SKM-1 treated with dmso at 0.1 percent for 144 hours (cell line): ENCODE data around the gene PAX1.

Experiments
- DNase-seq: peaks from one replicate; lab custom pipeline; 2025; ENCODE audit not compliant: unreplicated experiment; lab: John Stamatoyannopoulos, UW

The PAX1 gene

DNA sequence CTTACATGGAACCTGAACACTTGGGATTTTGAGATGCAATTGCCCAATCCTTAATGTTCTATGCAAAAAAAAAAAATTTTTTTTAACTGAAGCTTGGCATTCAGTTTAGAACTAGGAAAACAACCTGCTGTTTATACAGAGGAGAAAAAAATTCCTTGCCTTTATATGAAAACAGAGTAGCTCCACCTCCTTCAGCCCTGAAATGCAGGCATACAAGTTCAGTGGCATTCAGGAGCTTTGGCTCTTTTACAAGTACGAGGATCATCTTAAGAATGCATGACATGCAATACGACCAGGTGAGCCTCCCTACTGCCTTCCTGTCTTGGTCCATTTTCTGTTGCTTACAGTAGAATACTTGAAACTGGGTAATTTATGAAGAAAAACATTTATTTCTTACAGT, 20.4 kb downstream of the PAX1 start:
- no peak for DNase-seq

DNA sequence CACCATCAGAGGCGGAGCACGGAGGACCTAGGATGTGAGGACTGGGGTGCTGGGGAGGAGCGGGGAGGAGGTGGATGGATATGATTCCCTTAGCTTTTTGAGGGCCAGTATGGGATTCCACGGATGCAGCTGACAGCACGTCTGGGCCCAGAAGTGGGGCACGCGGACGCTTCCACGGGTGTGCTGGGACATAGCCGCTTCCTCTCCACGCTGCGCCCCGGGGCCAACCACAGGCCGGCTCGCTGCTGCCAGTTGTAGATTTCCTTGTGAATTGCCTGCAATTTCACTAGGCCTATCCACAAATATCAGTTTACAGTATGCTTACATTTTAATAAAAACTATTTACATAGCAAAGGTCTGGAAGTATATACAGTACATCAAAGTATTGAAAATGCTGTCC, 23.9 kb downstream of the PAX1 start:
- no peak for DNase-seq

DNA sequence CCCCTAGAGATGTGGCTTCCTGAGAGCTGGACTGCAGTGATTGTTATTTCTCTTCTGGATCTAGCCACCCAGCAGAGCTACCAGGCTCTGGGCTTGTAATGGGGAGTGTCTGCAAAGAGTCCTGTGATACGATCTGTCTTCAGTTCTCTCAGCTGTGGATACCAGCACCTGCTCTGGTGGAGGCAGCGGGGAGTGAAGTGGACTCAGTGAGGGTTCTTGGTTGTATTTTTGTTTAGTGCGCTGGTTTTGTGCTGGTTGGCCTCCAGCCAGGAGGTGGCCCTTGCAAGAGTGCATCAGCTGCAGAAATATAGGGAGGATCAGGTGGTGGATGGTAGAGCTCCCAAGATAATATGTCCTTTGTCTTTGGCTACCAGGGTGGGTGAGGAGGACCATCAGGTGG, 33.7 kb downstream of the PAX1 start:
- no peak for DNase-seq

DNA sequence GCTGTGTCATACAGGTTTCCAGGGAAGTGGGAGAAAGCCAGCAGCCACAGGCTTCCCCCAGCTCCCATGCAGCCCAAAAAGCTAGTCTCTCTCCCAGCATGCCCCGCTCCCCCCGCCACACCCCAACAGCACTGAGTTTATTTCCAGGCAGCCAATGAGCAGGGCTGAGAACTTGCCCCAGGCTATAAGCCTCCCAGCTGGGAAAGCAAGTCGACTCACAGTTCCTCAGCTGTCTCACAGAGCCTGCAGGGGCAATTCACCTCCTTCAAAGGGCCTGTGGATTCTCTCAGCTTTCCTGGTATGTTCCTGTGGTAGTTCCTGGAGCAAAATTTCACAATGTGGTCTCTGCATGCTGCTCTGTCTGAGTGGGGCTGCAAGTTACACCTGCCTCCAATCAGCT, 34.2 kb downstream of the PAX1 start:
- no peak for DNase-seq

DNA sequence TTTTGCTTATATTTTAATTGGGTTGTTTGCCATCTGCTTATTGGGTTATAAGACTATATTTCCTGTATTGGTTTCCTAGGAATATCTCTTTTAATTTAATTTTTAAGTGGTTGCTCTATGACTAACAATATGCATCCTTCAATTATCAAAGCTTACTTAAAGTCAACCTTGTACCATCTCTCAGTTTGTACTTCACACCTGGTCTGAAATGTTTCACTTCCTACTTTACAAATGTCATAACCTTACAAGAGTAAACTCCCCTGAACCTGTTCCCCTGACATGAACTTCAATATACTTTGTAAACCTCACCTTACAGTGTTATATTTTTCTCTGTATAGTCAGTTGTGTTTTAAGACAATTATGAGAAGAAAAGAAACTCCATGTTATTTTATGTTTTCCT, 35.8 kb downstream of the PAX1 start:
- no peak for DNase-seq

DNA sequence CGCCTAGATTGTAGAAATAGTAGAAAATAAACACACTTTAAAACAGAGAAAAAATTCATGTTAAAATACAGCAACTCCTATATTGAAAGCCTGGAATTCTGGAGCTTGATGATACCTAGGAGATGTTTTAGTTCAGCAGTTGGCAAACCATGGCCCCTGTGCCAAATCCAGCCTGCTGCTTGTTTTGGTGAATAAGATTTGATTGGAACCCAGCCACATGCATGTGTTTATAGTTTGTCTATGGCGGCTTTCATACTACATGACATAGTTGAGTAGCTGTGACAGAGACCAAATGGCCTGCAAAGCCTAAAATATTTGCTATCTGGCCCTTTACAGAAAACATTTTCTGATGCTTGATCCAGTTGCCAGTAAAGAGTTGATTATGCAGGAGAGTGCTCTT, 57.2 kb downstream of the PAX1 start:
- no peak for DNase-seq

DNA sequence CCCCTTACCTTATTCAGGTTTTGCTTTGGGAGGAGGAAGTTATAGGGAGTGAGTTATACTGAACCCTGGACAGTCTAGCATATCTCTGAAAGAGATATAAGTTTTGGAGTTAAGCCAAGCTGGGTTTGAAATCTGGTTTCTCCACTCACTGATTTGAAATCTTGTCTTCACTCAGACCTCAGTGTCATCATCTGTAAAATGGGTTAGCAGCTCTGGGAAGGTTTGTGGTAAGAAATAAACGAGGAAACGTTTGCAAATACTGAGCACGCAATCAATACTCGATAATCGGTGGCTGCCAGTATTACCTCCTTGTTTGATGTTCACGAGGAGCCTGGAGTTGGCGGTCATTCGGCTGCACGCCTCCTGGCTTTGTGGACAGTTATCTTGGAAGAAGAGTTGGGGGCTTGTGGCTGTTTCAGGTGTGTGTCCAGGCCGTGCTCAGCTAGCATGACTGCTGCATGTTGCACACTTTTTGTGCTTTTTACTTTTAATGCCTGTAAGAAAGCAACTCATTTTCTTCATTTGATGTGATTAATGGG, 61.8 kb downstream of the PAX1 start:
- DNase-seq = no peak

DNA sequence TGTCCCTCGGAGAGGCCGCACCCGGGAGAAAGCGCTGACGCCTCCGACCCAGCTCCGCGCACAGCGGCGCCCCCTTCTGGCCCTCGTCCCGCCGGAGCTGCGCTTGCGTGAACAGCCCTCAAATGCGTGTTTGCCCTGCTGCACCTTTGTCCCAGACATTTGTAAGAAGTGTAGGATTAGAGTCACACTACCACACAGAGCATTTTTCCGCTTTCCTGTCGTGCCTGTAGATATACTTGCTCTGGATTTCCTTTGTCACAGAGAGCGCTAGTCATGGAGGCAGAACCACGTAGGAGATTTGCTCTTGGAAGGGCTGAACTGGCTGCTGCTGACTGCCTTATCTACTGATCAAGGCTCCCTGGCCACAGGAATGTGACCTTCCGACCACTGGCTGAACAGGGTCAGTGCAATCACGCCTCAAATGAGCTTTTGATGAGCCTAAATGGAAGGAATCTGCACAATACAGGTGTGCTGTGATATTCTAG, 62.3 kb downstream of the PAX1 start:
- DNase-seq = no peak
